Measurements from ENCODE around the gene AIRE.

The AIRE gene

DNA sequence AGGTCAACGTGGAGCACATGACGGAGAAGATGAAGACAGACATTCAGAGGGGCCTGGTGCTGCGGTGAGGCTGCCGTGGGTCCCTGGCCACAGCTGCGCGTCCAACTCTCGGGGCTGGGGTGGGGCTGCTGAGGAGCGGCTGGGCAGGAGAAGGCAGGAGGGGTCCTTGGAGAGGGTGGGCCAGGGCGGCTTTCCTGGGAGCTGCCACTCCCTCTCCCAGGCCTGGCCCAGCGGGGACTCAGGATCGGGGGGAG lies 39.1 kb downstream of the AIRE start:
- DNase-seq (ENCODE audit: low read depth in 2 of 2): no peak

DNA sequence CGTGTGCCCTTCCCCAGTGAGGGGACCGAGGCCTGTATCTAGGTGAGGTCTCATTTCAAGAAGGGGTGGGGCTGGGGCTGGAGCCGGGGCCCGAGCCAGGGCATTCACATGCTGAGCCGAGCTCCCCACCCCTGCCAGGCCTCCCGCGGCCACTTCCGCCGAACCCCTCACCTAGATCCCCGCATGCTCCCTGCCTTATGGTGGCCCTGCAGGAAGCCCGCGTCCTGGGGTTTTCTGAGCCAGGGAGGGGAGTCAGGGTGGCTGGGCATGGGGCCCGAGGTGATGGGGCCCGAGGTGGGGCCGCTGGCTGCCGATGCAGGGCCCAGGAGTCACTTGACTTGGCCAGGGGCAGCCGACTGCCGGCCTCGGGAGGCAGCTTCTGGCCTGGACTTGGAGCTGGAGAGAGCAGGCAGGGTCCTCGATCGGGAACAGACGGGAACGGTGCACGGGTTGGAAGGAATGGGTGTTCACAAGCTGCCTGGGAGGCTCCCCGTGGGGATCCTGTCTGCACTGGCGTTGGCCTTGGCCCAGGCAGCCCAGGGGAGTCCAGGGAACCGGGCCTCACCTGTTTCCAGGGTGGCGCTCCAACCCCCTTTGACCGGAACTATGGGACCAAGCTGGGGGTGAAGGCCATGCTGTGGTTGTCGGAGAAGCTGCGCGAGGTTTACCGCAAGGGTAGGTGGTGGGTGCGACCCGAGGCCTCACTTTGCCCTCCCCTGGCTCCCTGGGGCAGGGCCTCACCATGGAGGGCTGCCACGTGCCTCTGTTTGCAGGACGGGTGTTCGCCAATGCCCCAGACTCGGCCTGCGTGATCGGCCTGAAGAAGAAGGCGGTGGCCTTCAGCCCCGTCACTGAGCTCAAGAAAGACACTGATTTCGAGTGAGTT lies 40.0 kb downstream of the AIRE start:
- no peak for DNase-seq (ENCODE audit: low read depth in 2 of 2)

DNA sequence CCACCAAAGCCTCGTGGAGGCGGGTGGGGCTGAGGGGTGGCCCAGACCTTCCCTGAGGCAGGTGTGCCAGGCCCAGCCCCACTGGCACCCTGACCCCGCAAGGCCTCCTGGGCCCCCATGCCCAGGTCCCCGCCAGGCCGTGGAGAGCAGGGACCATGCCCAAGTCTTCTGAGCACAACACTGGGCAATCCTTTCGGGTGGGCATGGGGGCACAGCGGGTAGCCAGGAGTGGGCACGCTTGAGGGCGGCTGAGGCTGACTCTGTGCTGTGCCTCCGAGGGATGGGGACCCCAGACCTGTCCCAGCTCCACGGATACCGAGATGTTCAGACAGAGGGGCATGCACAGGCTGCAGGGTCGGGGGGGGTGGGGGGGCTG lies 40.6 kb downstream of the AIRE start:
- no peak for DNase-seq (ENCODE audit: low read depth in 2 of 2)

DNA sequence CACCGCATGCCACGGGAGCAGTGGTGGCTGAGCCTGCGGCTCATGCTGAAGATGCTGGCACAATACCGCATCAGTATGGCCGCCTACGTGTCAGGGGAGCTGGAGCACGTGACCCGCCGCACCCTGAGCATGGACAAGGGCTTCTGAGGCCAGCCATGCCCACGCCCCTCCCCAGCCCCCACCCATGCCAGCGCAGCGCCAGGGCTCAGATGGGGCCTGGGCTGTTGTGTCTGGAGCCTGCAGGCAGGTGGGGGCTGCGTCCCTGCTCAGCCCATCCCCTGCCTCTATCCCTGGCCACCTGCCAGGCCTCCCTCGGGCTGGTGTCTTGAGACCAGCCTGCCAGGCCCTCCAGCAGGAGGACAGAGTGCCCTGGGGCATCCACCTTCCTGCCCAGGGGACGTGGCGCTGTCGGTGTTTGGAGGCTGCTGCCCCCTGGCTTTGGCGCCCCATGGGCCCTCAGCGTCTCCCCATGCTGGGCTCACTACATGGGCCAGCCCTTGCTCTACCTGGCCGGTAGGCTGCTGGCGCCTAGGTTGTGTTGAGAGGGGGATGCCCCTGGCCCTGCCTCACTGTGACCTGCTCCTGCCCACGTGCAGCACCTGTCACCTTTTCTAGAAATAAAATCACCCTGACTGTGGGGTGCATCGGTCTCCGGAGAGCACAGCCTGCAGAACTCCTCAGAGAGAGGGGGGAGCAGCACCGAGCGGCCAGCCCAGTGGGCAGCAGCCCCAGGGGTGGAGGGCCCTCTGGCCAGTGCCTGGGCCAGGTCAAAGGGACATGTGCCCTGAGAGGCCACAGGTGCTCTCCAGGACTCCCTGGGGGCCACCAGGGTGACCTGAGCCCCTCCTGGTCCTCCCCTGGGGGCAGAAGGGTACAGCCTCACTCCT lies 41.3 kb downstream of the AIRE start:
- no peak for DNase-seq (ENCODE audit: low read depth in 2 of 2)

DNA sequence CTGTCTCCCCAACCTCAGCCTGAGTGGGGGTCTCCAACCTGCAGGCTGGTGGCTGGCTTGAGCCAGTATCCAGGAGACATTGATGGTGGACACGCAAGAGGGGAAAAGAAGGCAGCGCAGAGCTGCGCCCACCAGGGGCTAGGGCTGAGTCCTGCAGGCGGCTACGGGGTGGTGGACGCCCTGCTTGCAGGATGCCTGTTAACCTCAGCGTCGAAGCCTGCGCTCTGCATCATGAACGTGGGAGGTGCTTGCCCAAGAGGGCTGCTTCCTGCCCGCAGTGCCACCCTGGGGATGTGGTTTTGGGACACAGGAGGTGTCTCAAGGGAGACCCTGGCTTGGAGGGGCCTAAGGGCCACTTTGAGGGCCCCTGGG lies 41.9 kb downstream of the AIRE start:
- no peak for DNase-seq (ENCODE audit: low read depth in 2 of 2)

DNA sequence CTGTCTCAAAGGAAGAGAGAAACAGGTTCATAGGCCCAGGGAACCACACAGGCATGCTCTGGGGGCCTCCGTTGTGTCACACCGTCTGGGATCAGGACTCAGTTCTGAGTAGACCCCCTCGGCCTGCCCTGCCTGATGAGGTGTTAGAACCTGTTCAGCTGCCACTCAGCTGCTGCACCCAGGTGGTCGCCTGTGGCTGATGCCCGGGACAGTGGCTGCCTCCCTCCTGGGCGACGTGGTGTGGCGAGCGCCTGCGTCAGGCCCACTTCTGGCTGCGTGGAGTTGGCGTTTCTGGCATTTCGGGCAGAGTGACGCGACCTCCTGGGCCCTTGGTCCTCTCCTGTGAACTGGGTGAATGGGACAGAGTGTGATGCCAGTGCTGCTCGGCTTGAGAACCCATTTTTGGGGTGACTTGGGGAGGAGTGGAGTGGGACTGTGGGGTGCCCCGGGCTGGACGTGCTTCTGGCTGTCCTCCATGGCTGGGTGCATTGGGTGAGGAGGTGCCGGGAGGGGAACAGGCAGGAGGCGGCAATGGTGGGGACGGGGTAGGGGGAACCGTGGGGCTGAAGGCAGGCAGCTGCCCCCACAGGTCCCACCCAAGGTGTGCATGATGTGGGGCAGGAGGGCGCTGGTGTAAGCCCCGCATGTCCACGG lies 42.7 kb downstream of the AIRE start:
- DNase-seq (ENCODE audit: low read depth in 2 of 2): no peak

DNA sequence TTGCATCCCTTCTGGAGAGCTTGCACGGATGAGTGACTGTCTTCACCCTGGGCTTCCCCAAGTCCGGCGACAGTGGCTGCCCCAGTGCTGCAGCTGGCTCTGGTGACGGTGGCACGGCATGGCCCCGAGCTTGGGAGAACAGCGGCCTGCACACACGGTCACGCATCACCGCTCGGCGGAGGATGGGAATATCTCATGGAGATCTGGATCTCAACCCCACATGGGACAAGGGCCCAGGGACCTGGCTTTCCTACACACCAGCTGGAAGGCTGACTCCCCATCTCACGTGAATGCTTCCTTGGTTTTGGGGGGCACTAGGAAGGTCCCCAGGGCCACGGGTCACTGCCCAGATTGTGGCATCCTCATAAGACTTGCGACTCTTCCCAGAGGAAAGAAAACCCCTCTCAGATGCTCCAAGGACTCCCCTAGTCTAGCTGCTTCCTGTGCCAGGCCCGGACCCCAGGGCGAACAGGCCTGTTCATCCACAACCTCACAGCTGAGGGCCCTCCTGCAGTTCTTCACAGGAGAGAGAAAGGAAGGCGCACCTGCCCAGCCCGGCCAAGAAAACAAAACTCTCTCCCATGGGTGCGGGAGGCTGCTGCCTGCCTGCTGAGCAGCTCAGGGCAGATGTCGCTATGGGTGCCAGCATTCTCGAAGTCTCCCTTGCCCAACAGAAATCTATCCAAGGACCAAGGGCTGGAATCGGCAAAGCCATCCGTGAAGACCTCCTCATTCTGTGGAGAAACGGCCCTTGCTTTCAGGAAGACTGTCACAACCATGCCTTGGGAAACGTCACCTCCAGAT lies 43.6 kb downstream of the AIRE start:
- no peak for DNase-seq (ENCODE audit: low read depth in 2 of 2)

DNA sequence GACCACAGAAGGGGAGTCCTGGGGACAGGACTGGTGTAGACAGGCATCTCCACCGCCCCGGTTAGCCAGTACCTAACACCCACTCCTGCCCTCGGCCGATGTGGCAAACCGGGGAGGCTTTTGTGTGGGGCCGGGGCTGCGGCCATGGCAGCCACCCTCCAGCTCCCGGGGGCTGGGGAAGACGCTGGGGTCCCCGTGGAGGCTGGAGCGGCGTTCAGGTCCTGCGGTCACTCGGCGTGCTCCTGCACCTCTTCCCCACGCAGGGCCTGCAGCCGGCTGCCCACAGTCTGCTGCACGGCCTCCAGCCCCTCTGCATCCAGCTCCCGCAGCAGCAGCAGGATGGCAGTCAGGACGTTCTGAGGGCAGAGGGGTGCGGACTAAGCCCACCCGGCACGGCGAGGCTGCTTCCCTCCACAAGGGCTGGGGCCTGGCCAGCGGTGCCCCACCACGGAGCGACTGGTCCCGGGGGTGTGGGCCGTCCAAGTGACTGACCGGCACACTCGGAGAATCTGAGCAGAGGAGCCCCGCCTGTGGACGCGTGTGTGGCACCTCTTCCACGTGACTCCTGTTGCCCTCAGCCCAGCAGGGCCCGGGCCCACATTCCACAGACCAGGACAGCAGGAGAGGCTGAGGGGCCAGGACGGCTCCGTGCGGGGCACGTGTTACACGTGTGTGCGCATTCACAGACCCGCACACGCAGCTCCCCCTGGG lies 44.5 kb downstream of the AIRE start:
- no peak for DNase-seq (ENCODE audit: low read depth in 2 of 2)

DNA sequence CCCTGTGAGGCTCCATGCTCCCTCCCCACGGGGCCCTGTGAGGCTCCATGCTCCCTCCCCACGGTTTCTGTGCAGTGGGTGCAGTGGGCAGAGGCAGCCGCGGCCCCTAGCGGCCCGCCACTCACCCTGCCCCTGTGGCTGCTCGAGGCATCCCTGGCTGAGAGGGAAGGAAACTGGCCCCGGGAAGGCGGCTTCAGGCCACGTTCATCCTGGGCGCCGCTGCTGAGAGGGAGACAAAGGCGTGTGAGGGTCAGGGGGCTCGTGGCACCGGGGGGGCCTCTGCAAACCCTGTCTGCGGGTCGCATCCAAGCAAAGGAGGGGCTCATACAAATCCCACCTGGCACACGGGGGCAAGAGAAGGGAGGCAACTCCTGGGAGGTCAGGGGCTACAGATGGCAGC lies 45.0 kb downstream of the AIRE start:
- no peak for DNase-seq (ENCODE audit: low read depth in 2 of 2)

DNA sequence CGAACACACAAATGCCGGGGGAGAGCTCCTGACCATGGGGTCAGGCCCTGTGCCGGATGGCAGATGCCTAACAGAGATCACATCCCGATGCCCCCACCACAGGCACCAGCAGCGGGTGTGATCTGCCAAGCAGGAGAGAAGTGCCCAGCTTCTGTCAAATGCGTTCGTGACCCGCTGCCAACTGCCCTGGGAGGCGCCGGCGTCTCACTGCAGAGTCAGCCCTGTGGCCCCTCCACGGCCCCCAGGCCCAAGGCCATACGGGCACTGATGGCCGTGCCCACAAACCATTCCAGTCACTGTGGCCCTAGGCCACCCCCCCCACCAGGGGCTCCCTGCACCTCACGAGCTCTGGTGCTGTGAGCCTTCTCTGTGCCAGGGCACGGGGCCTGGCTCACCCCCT lies 45.5 kb downstream of the AIRE start:
- no peak for DNase-seq (ENCODE audit: low read depth in 2 of 2)

DNA sequence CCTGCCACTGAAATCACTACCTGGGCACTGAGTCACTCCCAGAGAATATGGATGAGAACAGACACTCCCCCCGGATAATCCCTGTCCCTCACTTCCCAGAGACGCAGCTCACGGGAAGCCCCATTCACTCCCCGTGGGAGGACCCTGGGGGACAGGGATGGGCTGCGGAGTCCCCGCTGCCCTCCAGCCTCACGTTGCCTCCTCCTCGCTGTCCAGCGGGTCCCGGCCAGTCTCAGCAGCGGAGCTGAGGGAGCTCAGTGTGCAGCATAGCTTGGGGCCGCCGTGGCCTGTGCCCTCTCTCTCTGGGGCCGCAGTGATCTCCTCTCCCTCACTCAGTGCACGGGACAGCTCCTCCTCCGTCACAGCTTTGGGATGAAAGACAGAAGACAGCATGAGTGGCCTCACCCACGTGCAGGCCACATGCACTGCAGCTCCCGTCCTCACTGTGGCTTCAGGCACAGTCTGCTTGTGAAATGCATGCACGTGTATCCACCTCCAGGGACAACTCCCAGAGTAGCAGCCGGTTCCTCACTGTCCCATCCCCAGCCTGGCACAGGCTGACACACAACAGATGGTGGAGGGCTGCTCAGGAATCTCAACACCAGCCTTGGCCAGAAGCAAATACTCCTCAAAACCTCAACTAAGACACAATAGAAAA lies 46.1 kb downstream of the AIRE start:
- DNase-seq (ENCODE audit: low read depth in 2 of 2): no peak

DNA sequence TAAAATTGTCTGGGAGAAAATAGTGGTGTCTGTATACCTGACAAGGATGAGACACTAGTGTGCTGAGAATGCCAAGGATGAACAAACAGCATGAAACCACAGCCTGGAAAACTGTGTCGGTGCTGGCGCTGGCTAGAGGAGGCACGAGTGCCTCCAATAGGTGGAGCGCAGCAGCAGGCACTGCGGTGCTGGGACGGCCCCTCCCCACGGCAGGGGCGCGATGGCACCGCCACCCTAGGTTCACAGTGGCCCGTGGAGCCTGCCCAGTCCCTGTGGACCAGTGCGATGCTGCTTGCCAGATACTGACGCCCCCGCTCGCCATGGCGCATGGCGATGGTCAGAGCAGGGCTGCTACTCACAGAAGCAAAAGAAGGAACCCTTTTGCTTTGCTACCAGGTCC lies 46.7 kb downstream of the AIRE start:
- DNase-seq (ENCODE audit: low read depth in 2 of 2): no peak

DNA sequence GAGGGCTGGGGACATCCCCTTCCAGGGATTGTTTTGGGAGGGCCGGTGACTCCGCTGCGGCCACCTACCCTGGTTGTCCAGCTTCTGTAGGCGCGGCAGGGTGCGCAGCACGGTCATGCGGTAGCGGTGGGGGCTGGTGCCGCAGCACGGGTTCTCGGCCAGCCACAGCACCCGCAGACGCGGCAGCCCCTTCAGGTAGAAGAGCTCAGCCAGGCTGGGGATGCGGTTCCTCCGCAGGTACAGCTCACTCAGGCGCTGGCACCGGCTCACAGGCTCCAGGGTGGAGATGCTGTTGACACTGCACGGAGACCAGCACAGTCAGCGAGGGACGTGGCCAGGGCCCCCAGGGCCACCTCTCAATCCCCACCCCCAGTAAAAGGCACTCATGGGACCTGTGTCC lies 47.3 kb downstream of the AIRE start:
- no peak for DNase-seq (ENCODE audit: low read depth in 2 of 2)

DNA sequence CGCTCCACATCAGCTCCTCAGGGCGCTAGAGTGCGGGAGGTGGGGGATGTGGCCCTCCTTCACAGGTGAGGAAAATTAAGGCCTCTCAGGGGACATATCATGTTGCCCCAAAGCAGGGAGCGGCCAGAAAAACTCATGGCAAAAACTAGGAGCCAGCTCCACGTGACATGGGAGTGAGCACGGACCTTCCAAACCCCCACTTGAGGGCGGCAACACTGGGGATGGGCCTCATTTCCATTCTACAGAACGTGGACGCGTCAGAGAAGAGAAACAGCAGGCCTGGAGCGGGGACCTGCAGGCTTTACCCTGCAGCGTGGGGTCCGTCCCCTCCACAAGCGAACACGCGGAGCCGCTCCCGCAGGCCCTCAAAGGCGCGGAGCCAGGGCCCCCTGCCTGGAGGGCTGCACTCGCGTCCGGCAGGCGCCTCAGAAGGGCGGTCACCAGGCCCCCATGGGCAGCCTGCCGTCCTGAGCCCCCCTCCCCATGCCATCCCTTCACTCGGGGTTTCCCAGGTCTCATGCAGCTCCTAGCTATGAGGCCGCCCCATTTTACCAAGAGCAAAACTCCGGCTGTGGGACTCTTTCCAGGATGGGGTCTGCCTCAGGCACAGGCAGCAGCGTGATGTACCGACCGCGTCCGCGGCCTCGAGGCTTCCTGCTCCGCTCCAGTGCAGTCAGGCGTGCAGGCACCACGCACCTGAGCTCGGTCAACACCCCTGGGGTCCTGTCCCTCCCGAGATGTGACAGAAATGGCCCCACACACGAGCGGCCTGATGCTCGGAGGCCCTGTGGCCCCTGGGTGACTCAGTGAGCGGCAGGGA lies 48.0 kb downstream of the AIRE start:
- DNase-seq (ENCODE audit: low read depth in 2 of 2): no peak

DNA sequence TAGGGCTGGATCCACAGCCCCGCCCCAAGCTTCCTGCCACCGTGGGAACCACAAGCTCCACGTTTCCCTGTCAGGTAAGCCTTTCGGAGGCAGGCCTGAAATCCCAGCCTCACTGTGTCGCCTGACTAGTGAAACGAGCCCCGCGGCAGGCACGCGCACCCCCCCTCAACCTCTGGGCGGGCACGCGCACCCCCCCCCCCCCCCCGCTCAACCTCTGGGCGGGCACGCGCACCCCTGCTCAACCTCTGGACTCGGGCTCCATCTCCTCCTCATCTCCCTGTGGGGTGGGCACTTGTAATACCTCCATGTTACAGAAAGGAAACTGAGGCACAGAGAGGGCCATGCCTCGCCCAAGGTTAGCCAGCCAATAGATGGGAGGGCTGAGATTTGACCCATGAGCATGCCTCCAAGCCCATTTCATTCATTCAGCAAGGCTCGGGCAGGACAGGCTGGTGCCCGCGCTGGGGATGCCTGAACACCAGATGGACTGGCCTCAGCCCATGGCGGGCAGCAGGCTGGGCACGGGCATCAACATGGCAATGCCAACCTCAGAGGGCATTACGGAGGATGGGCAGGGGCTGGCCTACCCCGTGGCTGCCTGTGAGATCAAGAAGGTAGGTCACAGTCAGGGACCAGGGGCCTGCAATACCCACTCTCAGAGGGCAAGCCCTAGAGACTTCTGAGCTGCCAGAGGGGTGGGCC lies 48.8 kb downstream of the AIRE start:
- no peak for DNase-seq (ENCODE audit: low read depth in 2 of 2)

DNA sequence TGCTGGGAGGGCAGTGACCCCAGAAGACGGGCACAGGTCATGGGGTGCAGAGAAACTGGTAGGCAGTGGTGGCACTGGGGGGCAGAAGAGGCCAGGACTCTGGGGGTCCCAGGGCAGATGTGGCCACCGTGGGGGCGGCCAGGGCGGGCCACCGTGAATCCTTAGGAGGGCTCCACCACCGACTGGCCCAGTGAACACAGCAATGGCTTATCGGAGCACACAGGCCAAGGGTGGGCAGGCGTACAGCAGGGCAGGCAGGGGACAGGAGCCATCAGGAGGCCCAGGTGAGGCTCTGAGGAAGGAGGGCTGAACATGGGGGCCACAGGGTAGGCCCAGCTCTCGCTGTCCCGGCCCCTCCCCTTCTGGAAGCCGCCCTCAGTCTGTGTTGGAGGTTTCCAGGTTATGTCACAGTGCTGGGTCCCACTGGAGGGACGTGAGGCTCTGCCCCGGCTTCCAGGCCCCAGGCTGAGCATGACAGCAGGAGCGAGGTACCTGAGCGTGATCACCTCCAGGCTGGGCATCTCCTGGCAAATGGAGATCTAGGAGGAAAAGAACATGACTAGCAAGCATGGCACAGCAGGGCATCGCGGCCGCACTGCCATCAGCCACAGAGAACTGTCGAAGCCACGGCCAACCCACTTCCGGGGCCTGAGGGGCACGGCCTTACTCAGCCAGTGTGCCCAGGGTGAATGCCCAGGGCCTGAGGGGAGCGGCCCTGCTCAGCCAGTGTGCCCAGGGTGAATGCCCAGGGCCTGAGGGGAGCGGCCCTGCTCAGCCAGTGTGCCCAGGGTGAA lies 49.8 kb downstream of the AIRE start:
- no peak for DNase-seq (ENCODE audit: low read depth in 2 of 2)

DNA sequence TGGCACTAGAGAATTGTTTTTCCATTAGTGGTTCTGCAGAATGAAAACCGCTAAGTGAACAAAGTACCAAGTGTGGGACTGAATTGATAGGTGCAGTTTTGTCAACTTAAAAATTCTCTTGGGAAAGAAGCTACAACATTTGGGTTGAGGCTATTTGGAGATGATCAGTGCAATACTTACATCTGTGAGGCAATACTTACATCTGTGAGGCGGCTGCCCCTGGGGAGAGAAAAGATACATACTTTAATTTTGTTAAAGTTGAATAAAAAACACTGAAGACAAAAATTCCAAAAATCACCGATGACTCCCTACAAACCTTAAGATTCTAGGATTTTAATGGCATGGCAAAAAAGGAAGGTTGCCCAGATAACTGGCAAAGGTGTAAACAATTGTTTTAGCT lies 51.8 kb downstream of the AIRE start:
- DNase-seq (ENCODE audit: low read depth in 2 of 2): no peak
